ENCODE results near the gene COL28A1.
"Not testable (repeated sequence)": the region's sequence is repeated elsewhere in the genome, so short reads cannot be mapped to it uniquely, and the experiment has no call there.

The COL28A1 gene

GRCh38 chr7:7416031-7416858 lies 119.4 kb downstream of the COL28A1 start:
- DNase-seq (ENCODE audit: low spot score), result no peak

DNA sequence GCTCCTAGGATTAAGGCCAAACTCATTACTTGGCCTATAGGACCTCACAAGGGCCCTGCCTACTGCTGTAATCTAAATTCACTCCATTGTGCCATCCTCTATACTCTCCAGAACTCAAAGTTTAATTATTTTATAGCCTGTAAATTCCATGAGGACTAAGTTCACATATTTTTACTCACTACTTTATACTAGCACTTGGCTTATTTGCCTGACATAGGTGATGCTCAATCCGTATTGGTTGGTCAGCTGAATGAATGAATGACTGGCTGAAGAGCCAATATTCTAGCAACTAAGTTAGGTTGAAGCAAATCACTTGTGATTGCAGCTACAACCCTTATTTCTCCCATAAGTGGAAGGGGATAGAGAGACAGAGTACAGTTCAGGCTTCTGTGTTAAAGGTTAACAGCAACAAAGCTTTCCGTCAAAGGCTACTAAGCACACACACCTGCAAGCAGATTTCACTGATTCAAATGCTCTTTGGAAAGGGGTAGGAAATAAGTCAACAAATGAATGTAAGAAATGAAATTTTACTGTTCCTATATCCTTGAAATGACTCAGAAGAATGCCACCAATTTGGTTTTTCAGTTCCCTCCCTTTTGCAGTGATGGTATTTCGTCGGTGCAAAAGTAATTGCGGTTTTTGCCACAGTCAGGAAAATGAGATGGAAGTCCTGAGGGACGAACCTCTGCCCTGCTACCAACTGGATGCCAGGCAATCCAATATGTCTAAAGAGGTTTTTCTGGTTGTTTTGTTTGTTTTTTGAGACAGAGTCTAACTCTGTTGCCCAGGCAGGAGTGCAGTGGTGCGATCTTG lies 120.7 kb downstream of the COL28A1 start:
- DNase-seq (ENCODE audit: low spot score), result no peak

DNA sequence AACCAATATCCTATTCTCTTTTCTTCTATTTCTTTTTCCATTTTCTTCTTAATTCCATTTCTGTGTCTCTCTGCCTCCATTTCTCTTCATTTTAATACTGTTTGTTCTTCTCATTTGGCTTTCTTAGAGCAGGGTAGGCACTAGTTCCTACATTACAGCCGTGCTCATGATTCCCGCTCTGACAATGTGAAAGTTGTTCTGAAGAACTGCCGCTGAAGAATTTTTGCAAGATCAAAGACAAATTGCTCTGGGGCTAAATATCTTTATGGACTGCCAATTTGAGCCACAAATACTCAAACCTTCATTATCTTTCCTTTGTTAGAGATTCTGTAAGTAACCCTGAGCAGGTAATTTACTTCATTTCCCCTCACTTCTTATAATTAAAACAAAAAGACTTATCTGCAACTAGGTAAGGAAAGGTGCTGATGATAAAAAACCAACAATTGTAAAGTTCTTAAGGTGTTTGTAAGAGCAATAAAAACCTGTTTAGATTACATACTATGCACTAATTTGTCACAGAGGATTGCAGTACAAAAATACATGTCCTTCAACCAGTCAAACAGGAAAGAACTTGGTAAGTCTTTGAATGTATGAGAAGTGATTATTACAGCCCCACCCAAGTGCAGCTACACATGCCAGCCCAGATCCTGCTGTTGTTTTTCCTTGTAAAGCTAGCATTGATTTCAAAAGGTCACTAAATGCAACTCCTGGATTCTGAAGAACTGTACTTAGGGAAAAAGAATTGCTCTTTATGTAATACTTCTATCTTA lies 127.5 kb downstream of the COL28A1 start:
- no peak for DNase-seq (ENCODE audit: low spot score)

- no peak for DNase-seq (ENCODE audit: low spot score)
Observed at GRCh38 chr7:7405461-7405860, 130.2 kb downstream of the COL28A1 start.

DNA sequence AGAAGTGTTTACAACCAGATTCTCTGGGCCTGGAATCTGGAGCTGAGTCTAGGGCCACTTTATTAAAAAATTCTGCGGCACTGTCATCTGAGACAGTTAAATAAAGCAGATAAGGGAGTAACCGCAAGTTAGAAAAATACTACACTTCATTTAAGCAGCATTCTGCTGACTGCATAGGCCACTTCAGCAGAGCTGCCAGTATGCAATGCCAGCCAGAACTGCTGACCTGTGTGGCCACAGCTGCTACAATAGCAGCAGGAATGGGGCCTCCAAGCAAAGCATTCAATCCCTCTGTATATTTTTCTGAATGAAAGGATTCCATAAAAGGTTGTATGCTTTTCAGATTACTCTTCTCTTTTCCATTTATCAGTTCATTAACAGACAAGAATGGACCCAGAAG lies 136.0 kb downstream of the COL28A1 start:
- DNase-seq (ENCODE audit: low spot score), result no peak

DNA sequence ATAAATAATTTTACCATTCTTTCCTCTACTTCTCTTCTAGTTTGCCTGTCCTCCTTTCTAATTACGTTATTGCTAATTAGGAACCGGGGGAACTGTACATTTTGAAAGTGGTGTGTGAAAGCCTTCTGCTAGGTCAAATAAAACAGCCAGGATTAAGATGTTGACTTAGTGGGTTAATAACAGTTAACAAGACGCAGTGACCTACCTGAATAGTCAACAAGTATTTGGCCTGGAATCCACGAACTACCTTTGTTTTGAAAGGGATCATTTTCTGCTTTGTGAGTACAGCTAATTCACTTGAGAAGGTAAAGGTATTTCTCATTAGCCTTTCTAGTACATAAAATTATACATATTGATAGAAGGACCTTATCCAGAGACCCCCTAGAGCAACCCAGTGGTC lies 139.9 kb downstream of the COL28A1 start:
- DNase-seq (ENCODE audit: low spot score), result no peak

GRCh38 chr7:7388164-7388563 lies 147.5 kb downstream of the COL28A1 start:
- DNase-seq (ENCODE audit: low spot score), result not testable (repeated sequence)

DNA sequence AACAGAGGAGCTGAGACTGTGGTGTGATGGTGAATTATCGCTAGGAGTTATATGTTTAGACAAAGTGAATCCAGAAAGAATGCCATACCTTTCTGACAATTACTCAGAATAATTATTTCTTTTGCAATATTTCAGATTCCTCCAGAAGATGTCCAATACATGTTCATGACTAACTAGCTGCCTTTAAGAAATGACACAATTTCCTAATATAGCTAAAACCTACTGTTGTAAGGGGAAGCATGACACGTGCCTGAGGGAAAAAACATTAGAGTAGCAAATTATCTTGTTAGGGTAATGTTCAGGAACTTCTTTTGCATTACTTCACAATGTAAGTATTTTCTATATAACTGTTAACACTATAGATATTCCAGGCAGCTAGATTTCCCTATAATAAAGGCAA lies 150.3 kb downstream of the COL28A1 start:
- DNase-seq (ENCODE audit: low spot score), result no peak

DNA sequence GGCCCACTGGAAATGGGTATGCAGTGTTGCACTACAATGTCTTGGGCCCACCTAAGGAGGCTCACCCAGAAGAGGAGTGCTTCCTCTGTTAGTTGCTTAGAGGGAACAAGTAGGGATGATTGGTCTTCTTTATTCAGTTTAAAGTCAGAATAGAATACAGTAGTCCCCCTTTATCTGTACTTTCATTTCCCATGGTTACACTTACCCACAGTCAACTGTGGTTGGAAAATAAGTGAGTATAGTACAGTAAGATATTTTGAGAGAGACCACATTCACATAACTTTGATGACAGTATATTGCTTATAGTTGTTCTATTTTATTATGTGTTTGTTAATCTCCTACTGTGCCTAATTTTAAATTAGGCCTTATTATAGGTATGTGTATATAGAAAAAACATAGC lies 151.4 kb downstream of the COL28A1 start:
- DNase-seq (ENCODE audit: low spot score), result no peak

GRCh38 chr7:7375538-7375937 lies 160.1 kb downstream of the COL28A1 start:
- no peak for DNase-seq (ENCODE audit: low spot score)

DNA sequence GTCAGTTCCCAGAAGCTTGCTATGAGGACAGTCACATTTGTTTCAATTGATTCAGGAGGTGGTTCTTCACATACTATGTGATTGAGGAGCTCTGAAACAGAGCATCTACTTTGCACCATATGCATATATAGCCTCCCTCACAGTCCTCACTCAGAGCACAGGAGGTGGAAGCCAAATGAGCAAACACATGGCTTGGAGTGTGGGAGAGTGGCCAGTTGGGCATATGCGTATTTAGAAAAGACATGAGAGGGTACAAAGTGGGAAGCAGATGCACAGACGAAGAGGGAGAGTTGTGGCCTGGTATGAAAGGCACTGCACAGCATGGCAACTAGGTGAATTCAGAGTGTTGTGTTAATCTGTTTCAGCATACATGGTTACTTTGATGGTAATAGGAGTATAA lies 165.6 kb downstream of the COL28A1 start:
- no peak for DNase-seq (ENCODE audit: low spot score)

- no peak for DNase-seq (ENCODE audit: low spot score)
Observed at GRCh38 chr7:7369134-7369533, 166.5 kb downstream of the COL28A1 start.

DNA sequence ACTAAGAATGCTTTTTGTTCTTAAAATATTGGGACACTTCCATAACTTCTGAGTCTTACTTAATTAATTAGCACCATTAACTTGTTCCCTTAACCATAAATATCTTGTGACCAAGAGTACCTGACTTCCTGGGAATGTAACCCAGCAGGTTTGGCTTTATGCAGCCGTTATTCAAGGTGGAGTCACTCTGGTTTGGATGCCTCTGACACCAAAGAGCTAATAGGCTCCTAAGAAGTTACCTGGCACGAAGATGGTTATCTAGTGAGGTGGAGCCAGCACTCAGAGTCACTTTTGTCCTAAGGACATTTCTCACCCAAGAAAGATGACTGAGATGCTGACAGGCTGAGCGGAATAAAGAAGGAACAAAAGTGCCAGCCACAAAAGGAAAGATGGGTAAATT lies 181.0 kb downstream of the COL28A1 start:
- DNase-seq (ENCODE audit: low spot score), result no peak

DNA sequence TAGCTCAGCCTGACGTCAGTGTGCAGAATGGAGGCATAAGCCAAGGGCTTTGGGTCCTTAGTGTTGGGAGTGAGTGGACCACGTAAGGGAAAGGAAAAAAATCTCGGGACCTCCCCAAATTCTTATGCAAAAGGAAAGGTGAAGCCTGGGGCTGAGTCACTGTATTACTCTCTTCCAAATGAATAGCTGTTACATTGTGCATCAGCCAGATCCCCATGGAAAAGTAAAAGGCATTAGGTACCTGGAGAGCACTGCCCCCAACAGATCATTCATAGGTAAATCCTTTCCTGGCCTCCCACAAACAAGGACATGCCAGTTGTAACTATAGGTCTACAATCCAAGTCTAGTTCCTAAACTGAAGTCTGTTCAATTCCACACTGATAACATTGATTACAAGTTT lies 182.8 kb downstream of the COL28A1 start:
- no peak for DNase-seq (ENCODE audit: low spot score)

- DNase-seq (ENCODE audit: low spot score), result no peak
Observed at GRCh38 chr7:7351832-7352231, 183.8 kb downstream of the COL28A1 start.

DNA sequence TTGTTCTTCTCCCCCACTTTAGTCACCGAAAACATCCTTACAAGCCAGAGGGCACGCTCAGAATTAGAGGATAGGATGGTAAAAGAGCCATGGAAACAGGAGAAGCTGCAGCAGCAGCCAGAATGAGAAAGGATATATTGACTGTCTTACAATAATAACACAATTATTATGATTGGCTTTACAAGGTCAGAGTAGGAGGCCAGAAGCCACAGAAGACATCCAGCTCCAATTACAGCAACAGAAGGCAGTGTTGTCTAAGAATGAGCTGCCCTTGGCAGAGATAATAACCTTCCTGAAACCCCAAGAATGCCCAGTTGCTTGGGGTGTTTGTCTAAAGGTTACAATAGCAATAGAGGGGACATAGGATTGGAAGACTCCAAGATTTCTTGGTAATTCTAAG lies 184.5 kb downstream of the COL28A1 start:
- no peak for DNase-seq (ENCODE audit: low spot score)

DNA sequence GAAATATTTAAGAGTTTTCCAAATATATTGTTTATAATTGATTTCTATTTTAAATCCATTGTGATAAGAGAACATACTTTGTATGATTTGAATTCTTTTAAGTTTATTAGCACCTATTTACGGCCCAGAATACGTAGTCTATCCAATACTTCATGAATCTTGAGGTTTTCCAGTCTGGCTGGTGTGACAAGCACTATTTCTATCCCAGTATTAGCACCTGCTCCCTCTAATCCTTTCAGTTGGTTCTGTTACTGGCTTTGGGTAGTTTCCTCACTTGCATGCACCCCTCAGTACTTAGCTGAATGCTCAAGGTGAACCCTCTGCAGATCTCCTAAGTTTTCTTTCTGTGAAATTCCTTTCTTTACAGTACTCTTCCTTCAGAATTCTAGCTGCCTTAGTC lies 186.5 kb downstream of the COL28A1 start:
- DNase-seq (ENCODE audit: low spot score), result no peak

GRCh38 chr7:7347045-7347444 lies 188.6 kb downstream of the COL28A1 start:
- DNase-seq (ENCODE audit: low spot score), result no peak

GRCh38 chr7:7344583-7344982 lies 191.1 kb downstream of the COL28A1 start:
- DNase-seq (ENCODE audit: low spot score), result no peak

DNA sequence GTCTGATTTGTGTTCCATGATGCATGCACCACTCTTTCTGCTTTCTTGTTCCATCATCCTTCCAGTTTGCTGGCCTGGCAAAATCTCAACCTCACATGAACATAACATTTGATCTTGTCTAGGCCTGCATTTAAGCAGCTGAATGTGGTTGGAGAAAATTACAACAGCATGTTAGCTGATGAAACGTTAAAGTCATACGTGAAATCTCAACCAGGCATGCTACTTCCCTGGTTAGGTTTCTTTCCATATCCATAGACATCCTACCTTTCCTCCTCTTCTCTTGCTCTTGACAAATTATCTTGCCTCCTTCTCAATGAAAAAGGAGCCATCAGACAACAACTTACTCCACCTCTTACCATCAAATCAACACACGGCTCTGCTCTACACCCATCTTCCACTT lies 199.8 kb downstream of the COL28A1 start:
- no peak for DNase-seq (ENCODE audit: low spot score)

DNA sequence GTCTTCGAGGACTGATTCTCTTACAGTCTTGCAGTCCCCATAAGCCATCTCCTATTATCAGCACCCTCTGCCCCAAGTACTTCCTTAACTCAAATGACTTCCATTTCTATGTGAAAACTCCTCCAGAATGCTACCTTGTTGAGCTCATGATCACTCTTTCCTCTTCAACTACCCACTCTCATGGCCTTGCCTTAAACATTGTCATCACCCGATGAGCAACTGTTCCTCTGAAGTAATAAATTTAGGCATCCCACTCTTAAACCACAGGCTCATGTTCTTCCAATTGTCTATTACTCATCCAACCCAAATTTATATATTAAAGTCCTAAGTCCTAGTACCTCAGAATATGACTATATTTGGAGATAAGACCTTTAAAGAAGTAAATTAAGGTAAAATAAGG lies 200.5 kb downstream of the COL28A1 start:
- no peak for DNase-seq (ENCODE audit: low spot score)

DNA sequence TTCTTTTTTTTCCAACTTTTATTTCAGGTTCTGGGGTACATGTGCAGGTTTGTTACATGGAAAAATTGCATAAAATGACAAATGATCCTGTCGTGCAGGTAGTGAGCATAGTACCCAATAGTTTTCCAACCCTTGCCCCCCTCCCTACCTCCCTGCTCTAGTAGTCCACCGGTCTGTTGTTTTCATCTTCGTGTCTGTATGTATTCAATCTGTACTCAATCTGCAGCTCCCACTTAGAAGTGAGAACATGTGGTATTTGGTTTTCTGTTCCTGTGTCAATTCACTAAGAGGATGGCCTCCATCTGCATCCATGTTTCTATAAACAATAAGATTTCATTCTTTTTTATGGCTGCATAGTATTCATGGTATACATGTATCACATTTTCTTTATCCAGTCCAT lies 202.1 kb downstream of the COL28A1 start:
- no peak for DNase-seq (ENCODE audit: low spot score)

DNA sequence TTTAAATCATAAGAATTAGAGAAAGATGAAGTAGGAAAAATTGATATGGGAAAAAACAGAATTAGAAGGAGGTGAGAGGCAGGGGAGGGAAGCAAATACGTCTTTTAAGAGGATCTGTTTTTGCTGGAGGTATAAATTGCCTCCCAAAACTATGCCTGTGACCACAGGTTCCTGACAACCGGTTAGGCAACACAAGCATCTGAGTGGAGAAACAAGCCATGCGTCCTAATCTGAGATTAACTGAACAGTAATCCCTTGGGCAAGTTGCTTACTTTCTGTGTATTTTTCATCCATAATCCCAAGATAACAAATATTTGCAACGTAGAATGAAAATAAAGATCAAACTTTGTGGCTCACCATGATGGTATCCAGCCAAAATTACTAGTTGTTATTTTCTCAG lies 204.2 kb downstream of the COL28A1 start:
- no peak for DNase-seq (ENCODE audit: low spot score)

Measured in hepatic stellate cell (primary cell).